Activated T-helper 1 cell treated with Interleukin-2 at 50 U/mL for 16 hours (primary cell): ENCODE results near the gene BARX2.

Experiments used
- DNase-seq: peaks from one replicate; pipeline ENCODE4 v3.0.0-alpha.2; 2020; ENCODE audit warnings: low read depth

Gene BARX2

DNA sequence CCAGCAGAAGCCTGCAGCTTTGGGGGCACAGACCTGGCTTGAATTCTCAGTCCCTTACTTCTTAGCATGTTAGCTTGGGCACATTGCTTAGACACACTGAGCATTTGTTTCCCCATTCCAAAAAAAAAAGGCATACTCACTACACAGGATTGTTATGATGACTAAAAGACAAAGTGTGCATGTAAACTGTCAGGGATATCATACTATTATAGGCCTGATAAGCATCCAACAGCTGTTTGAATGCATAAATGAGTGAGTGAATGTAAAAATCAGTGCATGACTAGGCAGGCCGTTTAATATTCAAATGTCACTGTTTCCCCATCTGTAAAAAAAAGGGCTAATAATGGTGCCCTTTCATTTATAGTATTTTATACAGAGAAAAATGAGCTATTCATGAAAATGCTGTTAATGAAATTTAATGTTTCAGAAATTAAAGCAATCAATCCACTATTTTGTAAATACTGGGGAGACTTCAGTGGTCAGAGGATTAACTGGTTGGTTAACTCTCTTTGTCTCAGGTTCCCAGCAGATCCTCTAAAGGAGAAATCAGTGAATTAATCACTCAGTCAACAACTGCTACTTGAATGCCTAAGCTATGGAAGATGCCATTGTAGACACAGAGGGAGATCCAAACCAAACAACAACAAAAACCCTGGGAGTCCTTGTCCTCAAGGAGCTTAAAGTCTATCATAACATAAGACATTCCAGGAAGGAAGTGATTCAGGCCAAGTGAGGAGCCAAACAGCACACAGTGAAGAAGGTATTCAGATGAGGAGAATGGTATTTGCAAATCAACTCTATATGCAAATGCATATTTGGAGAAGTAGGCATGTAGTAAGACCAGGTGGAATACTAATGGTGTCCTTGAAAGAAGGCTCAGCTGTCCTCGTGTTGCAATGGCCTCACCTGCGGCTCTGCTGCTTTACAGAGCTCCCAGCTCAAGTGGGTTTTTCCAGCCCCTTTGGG lies 26.8 kb downstream of the BARX2 start:
- DNase-seq = no peak

GRCh38 chr11:129404731-129405130 lies 29.1 kb downstream of the BARX2 start:
- no peak for DNase-seq

- no peak for DNase-seq
Observed at GRCh38 chr11:129408865-129409444, 33.3 kb downstream of the BARX2 start.

- no peak for DNase-seq
Observed at GRCh38 chr11:129410395-129410960, 34.8 kb downstream of the BARX2 start.

- no peak for DNase-seq
Observed at GRCh38 chr11:129412494-129412893, 36.8 kb downstream of the BARX2 start.

DNA sequence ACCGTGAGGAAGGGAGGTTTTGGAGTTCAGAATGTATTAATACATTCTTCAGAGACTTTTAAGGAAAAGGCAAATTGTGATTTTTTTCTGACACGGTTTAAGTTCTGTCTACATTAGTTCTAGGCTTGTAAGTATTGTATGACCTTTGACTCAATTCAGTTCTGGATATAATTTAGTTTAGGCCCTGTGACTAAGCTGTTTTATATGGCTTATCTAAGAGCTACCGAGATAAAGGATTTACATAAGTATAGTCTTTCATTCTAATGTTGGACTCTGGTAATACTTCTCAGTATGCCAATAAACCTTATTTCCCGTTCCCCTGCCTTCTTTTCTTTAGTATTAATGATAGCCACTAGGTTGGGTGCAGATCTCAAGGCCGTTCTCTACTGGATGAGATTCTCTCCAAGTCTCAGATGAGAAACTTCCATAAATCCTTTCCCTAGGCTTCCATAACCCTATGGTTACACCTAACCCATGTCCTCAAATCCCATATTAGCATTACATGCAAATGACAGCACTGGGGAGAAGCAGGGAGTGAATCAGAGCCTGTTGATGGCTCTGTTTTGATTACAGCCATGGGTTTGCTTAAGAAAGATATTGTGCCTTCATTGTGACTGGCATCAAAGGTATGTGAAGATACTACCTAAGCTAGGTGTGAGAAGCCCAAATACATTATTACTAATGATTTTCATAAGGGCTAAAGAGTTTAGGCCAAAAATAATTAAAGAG lies 38.7 kb downstream of the BARX2 start:
- DNase-seq = no peak

DNA sequence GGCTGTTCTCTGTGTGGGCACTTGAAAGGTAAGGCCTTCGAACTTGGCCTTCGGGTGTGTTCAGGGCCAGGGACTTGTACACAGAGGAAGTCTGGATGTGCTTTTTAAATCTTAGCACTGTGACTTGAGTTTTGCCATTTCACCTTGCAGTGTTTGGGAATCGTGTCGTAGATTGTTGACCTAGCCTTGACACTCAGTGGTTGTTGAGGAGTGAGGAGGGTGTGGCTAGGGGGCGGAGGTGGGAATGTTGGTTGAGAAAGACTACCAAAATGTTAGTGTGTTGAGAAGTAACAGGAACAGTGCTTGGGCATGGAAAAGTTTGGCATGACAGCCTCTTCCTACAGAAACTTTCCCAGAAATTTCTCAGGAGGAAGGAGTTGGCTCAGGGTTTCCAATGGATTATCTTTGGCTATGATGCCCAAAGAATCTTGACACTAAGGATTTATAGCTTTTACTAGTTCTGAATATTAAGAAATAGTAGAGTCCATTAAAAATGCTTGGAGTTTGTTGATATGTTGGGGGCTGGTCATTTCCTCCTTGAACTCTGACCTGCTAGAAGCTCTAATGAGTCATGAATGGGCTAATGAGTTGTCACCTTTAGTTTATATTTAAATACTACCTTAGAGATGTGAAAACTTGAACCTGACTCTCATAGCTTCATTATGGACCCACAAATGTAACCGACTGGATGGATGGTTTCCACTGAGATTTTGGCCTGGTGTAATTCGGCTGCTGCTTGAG lies 40.6 kb downstream of the BARX2 start:
- DNase-seq = no peak

- no peak for DNase-seq
Observed at GRCh38 chr11:129417458-129417857, 41.8 kb downstream of the BARX2 start.

GRCh38 chr11:129418039-129418438 lies 42.4 kb downstream of the BARX2 start:
- DNase-seq = no peak

DNA sequence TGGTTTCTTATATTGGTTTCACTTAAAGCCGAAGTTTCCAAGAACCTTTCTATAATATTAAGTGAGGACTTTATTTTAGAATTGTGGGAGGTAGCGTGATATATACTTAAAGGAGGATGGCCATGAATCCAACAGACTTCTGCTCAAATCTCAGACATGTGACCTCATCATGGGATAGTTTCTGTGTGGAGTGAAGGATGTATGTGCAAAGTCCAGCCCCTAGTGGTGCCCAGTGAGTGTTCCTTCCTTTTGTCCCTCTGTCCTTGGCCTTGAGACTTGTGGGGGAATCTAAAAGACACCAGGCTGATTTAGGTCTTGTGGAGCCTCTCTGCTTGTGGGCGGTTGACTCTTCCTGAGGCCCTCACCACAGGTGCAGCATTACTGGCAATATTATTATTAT lies 43.7 kb downstream of the BARX2 start:
- no peak for DNase-seq

GRCh38 chr11:129423426-129423825 lies 47.8 kb downstream of the BARX2 start:
- DNase-seq = no peak

DNA sequence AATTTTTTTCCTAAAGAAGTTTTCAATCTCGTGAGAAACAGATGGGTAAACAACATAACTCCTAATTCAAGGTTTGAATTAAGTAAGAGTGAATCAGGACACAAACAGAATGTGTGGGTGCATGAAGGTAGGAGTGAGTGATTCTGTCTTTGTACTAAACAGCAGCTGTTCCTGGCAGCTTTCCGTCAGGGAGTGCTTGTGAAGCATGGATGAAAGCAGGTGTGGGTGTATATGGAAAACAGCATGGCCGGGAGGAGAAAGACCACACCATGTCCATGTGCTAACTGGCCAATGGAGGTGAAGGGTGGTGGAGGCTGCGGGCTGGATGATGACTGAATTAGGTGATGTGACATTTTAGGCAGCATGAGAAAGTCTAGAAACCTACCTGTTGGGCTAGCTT lies 49.6 kb downstream of the BARX2 start:
- no peak for DNase-seq

GRCh38 chr11:129426038-129426437 lies 50.4 kb downstream of the BARX2 start:
- no peak for DNase-seq

- no peak for DNase-seq
Observed at GRCh38 chr11:129426776-129427175, 51.1 kb downstream of the BARX2 start.

- DNase-seq = no peak
Observed at GRCh38 chr11:129427376-129427775, 51.7 kb downstream of the BARX2 start.

DNA sequence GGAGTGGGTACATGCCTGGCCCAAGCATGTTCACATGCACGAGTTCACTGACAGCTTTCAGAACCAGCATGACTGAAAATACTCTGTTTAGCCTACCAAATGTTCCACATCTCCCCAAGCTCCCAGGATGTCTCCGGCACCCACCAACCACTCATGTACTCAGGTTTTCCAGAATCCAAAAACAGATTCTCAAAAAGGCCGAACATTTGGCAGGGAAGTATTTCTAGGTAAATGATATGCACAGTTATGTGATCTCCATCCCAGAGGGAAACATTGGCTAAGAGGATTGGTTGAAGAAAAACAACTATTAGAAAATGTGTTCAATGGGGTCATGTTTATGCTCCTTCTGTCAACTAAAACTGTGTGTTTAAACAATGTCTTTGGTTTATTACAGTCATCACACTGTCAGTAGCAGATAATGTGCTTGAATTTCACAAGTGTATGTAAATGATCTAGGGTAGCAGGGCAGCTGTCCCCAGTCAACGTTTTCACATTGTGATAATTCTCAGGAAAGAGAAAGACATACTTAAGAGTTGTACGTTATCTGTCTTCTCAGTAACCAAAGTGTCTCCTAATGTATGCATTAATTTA lies 52.3 kb downstream of the BARX2 start:
- no peak for DNase-seq

DNA sequence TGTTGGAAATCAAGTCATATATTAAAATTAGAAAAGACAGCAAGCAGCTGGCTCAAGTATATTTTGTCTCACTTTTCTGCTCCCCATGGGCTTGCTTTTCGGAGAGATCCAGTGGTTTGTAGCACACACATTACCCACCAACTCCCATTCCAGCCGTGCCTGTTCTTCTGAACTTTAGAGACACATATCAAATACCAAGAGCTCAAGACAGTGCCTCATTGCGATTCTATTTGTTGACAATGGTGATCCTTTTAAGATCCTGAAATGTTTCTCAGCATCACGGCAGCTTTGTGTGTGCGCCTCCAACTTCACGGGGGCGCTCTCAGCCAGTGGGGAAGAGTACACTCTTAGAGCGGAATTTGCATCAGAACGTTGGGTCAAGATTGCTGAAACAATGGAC lies 52.9 kb downstream of the BARX2 start:
- no peak for DNase-seq

DNA sequence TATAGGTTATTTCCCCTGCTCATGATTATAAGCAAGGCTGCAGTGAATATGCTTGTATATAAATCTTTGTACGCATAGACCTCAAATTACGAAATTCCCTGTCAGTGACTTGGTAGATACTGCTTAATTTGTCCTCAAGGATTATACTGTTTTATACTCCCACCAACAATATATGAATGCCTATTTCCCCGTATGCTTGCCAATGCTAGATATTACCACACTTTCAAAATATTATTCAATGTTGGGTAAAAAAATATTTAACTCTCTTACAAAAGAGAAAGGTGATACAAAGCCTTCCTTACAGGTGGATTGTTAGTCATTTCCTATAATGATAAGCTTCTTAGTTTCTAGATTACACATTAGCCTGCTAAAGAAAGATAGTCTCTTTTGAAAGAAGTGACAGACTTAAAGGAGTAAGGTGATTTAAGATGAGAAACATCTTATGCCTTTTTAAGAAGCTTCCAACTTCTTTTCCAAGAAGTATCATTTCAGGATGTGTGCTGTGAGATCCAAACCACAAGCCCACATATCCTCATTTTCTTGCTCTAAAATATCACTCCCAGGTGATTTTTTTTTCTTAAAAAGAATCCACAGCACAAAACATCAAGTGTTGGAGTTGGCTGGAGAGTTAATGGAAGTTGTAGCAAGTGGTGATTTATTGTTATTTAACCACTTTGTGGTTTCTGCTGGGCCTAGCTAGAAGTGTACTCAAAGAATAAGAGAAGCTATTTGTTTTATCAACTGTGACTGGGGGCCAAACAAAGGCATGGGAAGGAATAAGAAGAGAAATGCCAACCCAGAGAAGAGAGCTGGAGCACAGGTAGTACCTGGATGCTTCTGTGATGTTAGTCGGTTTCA lies 59.2 kb downstream of the BARX2 start:
- no peak for DNase-seq

DNA sequence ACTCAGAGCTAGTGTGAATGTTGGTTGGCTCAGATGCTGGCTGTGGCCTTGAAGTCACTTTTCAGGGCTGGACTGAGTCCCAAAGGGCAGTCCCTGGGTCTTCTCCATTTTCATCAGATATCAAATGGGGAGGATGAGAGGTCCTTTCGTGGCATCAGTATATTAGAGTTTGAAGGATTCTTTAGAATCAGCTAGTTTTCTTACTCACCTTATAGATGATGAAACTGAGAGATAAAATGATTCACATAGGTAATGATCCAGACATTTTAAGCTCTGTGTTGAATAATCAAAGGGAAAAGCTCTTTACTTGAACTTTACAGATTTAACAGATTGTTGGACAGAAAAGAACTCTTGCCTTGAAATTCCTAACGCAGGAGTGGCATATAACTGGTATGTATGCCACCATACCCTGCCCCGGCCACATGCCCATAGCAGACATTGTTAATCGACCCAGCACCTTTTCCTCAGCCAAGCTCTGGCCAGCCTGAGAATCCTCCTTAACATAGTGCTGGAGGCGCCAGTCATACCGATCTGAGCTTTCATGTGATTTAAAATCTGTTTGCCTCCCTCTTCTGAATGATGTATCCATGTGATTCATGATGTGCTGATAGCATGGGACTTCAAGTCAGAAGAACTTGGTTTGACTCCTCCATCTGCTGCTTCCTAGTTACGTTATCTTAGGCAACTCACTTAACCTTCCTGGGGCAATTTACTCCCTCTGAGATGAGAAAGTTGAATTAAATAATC lies 60.0 kb downstream of the BARX2 start:
- DNase-seq = no peak

- DNase-seq = no peak
Observed at GRCh38 chr11:129436573-129436972, 60.9 kb downstream of the BARX2 start.
